H1 (cell line): ENCODE measurements around the gene GCHFR. TPM values are rescaled to one million over a fixed set of nuclear protein-coding genes. Genes with fewer than 3 reads are reported as not detected.
A peak's percentile ranks its signal among the peaks of the same experiment; 100 is the strongest.

Source experiments
- CTCF ChIA-PET: fragments of 300-600 bp; sonication (Branson Sonifier 250); formaldehyde crosslinking; loops from one replicate; lab custom pipeline; 2021; ENCODE audit not compliant: partially characterized antibody; lab: Charles Lee
- POLR2A ChIA-PET: fragments of 300-600 bp; sonication (Branson Sonifier 250); formaldehyde crosslinking; loops from one replicate; lab custom pipeline; 2021; ENCODE audit warnings: inconsistent platforms; ENCODE audit not compliant: partially characterized antibody; lab: Charles Lee
- DNase-seq, 2 experiments: peaks; one replicate each; pipeline versions ENCODE4 v3.0.0 to v3.0.0-alpha.2; 2010 to 2022; ENCODE audit warnings: low spot score in 2 of 2, low read depth in 1 of 2, mixed read lengths in 1 of 2
- FAIRE-seq: peaks from 2 replicates; lab custom pipeline; 2011; peaks lifted over from hg19 to GRCh38; lab: Jason Lieb, UNC
- H2AFZ ChIP-seq: 2 replicates; pipeline ENCODE4 v1.8.1; 2012; ENCODE audit warnings: low read length, inconsistent platforms
- H2AK5ac ChIP-seq: 2 replicates; pipeline ENCODE4 v1.6.1; 2013; ENCODE audit warnings: low read depth, low read length
- H2BK120ac ChIP-seq: replicated peaks from 2 replicates; pipeline ENCODE3; 2013; ENCODE audit warnings: low read depth, low read length, inconsistent platforms
- H2BK12ac ChIP-seq: 2 replicates; pipeline ENCODE4 v1.6.1; 2013; ENCODE audit warnings: low read depth, low read length
- H2BK15ac ChIP-seq: 2 replicates; pipeline ENCODE4 v1.6.1; 2013; ENCODE audit warnings: low read length
- H2BK20ac ChIP-seq: 2 replicates; pipeline ENCODE4 v1.6.1; 2013; ENCODE audit warnings: low read length
- H2BK5ac ChIP-seq: 2 replicates; pipeline ENCODE4 v1.6.1; 2013; ENCODE audit warnings: low read depth, low read length
- H3K14ac ChIP-seq: 2 replicates; pipeline ENCODE4 v1.6.1; 2013; ENCODE audit warnings: inconsistent platforms; ENCODE audit not compliant: insufficient read length
- H3K18ac ChIP-seq: 2 replicates; pipeline ENCODE4 v1.6.1; 2013; ENCODE audit warnings: low read length; ENCODE audit errors: extremely low read depth
- H3K23ac ChIP-seq: 2 replicates; pipeline ENCODE4 v1.6.1; 2013; ENCODE audit warnings: inconsistent platforms; ENCODE audit not compliant: insufficient read length
- H3K23me2 ChIP-seq: 2 replicates; pipeline ENCODE4 v1.6.1; 2013; ENCODE audit warnings: low read depth, low read length
- H3K27ac ChIP-seq: 2 replicates; pipeline ENCODE4 v1.6.1; 2011; ENCODE audit warnings: low read depth, low read length, inconsistent platforms
- H3K27me3 ChIP-seq, 4 experiments: replicated peaks in 1 of 4; 1 replicate in 1 of 4; 2 replicates in 3 of 4; pipeline versions ENCODE4 v1.6.1 to v1.8.1; 2011 to 2013; ENCODE audit warnings: low read length in 3 of 4, mild to moderate bottlenecking in 3 of 4, inconsistent platforms in 2 of 4, mixed read lengths in 2 of 4, moderate library complexity in 1 of 4; ENCODE audit not compliant: control insufficient read depth in 3 of 4, insufficient read depth in 3 of 4; ENCODE audit errors: extremely low read depth in 1 of 4
- H3K36me3 ChIP-seq, 4 experiments: 2 replicates each; pipeline versions ENCODE4 v1.6.1 to v1.8.1; 2011 to 2013; ENCODE audit warnings: mild to moderate bottlenecking in 4 of 4, low read length in 3 of 4, moderate library complexity in 2 of 4, control low read depth in 1 of 4, inconsistent platforms in 1 of 4; ENCODE audit not compliant: insufficient read depth in 4 of 4, control insufficient read depth in 2 of 4
- H3K4ac ChIP-seq: replicated peaks from 2 replicates; pipeline ENCODE3; 2013; ENCODE audit warnings: low read length, low read depth, mixed read lengths, inconsistent platforms; ENCODE audit not compliant: insufficient read length
- H3K4me1 ChIP-seq, 4 experiments: replicated peaks in 1 of 4; 1 replicate in 1 of 4; 2 replicates in 3 of 4; pipeline versions ENCODE4 v1.6.1 to v1.8.1; 2011 to 2013; ENCODE audit warnings: low read length in 3 of 4, inconsistent platforms in 2 of 4, mixed read lengths in 1 of 4; ENCODE audit not compliant: insufficient read depth in 4 of 4, control insufficient read depth in 3 of 4
- H3K4me2 ChIP-seq, 2 experiments: 2 replicates each; pipeline versions ENCODE4 v1.6.1 to v1.8.1; 2011 to 2013; ENCODE audit warnings: low read depth in 2 of 2, low read length in 2 of 2, control low read depth in 1 of 2, inconsistent platforms in 1 of 2, mild to moderate bottlenecking in 1 of 2; ENCODE audit not compliant: insufficient read depth in 1 of 2
- H3K4me3 ChIP-seq, 4 experiments: fragments of 200-600, 300-600 bp in 1 of 4; sonication (generic), shearing (Covaris generic), sonication (Bioruptor Twin) in 1 of 4; 2 replicates each; pipeline versions ENCODE4 v1.5.1 to v1.8.1; 2011 to 2016; ENCODE audit warnings: low read length in 4 of 4, low read depth in 3 of 4, control low read depth in 2 of 4, inconsistent platforms in 2 of 4, mild to moderate bottlenecking in 2 of 4, mixed read lengths in 1 of 4, moderate library complexity in 1 of 4; ENCODE audit not compliant: insufficient read depth in 2 of 4; ENCODE audit errors: extremely low read depth in 1 of 4
- H3K56ac ChIP-seq: replicated peaks from 2 replicates; pipeline ENCODE3; 2013; ENCODE audit warnings: low read depth, mild to moderate bottlenecking, mixed read lengths, low read length, inconsistent platforms; ENCODE audit not compliant: insufficient read length
- H3K79me1 ChIP-seq: 2 replicates; pipeline ENCODE4 v1.6.1; 2013; ENCODE audit warnings: low read depth, low read length, control low read depth
- H3K79me2 ChIP-seq, 2 experiments: 2 replicates each; pipeline versions ENCODE4 v1.6.1 to v1.8.1; 2012 to 2013; ENCODE audit warnings: low read length in 2 of 2, mild to moderate bottlenecking in 2 of 2, inconsistent platforms in 1 of 2; ENCODE audit not compliant: insufficient read depth in 2 of 2, control insufficient read depth in 1 of 2
- H3K9ac ChIP-seq, 4 experiments: replicated peaks in 1 of 4; 1 replicate in 1 of 4; 2 replicates in 3 of 4; pipeline versions ENCODE4 v1.6.1 to v1.8.1; 2011 to 2013; ENCODE audit warnings: low read depth in 3 of 4, low read length in 3 of 4, control low read depth in 2 of 4, mild to moderate bottlenecking in 2 of 4, moderate library complexity in 2 of 4, inconsistent platforms in 1 of 4; ENCODE audit errors: extremely low read depth in 1 of 4
- H3K9me3 ChIP-seq, 2 experiments: 2 replicates each; pipeline versions ENCODE4 v1.6.1 to v1.8.1; 2012 to 2013; ENCODE audit warnings: mild to moderate bottlenecking in 2 of 2, moderate library complexity in 2 of 2, control low read depth in 1 of 2, inconsistent platforms in 1 of 2, low read depth in 1 of 2, low read length in 1 of 2, mixed read lengths in 1 of 2; ENCODE audit not compliant: insufficient read depth in 2 of 2
- H4K20me1 ChIP-seq, 2 experiments: replicated peaks in 1 of 2; 2 replicates each; pipeline versions ENCODE3 to v1.8.1; 2011 to 2013; ENCODE audit warnings: inconsistent platforms in 2 of 2, low read length in 2 of 2, mild to moderate bottlenecking in 1 of 2; ENCODE audit not compliant: insufficient read depth in 2 of 2, control insufficient read depth in 1 of 2
- H4K5ac ChIP-seq: 2 replicates; pipeline ENCODE4 v1.6.1; 2013; ENCODE audit warnings: low read length, low read depth, mixed read lengths, inconsistent platforms; ENCODE audit not compliant: insufficient read length
- H4K8ac ChIP-seq: 2 replicates; pipeline ENCODE4 v1.8.0; 2013; ENCODE audit warnings: mild to moderate bottlenecking, moderate library complexity, low read length, inconsistent platforms; ENCODE audit not compliant: insufficient read depth; ENCODE audit errors: extremely low read depth
- H4K91ac ChIP-seq: replicated peaks from 2 replicates; pipeline ENCODE3; 2013; ENCODE audit warnings: low read length, mixed read lengths, inconsistent platforms; ENCODE audit not compliant: insufficient read length
- KDM5A ChIP-seq: fragments of 200-600 bp; IDR thresholded peaks from 2 replicates; pipeline ENCODE4 v1.7.1; 2012; ENCODE audit warnings: mild to moderate bottlenecking, low read length, inconsistent platforms, mixed read lengths
- SIX5 ChIP-seq: IDR thresholded peaks from 2 replicates; pipeline ENCODE4 v1.6.1; 2011; ENCODE audit warnings: mild to moderate bottlenecking, low read depth, low read length
- SRF ChIP-seq: IDR thresholded peaks from 2 replicates; pipeline ENCODE4 v1.6.1; 2011; ENCODE audit warnings: mild to moderate bottlenecking, low read depth, low read length, moderate library complexity
- TBP ChIP-seq: IDR thresholded peaks from 2 replicates; pipeline ENCODE4 v1.6.1; 2011; ENCODE audit warnings: low read depth, low read length, improper control_type of control experiment
- WGBS, 2 experiments: shearing (Covaris generic) in 1 of 2; methylation state at CpG; one replicate each; pipeline versions ENCODE4 v1.1.6 to v1.1.7; 2013 to 2015; ENCODE audit warnings: low lambda C conversion rate in 2 of 2, mixed read lengths in 2 of 2, inconsistent platforms in 1 of 2, low coverage in 1 of 2, missing lambda C conversion rate in 1 of 2; ENCODE audit not compliant: insufficient replicate concordance in 2 of 2, insufficient coverage in 1 of 2, insufficient read length in 1 of 2; ENCODE audit errors: extremely low coverage in 1 of 2, missing lambda C conversion rate in 1 of 2; 5-methylcytosine and 5-hydroxymethylcytosine counted together
- polyA plus RNA-seq, 7 experiments: library from polyadenylated mRNA; depleted of rRNA in 3 of 7; stranded (reverse) in 5 of 7; unstranded in 2 of 7; fragments of >200 nt in 5 of 7; fragments of 200-250 nt in 2 of 7; gene quantifications; 1 replicate in 5 of 7; 2 replicates in 1 of 7; 4 replicates in 1 of 7; pipeline versions ENCODE4 v1.2.1 to v1.2.3, GENCODE V29; 2011 to 2013; ENCODE audit warnings: missing spikeins in 2 of 7, mixed read lengths in 2 of 7
- total RNA-seq: library from RNA; stranded (reverse); fragmentation: NEBNext Ultra II Directional; extraction: Animal tissue kit (Norgen Biotek cat#: 25700); gene quantifications from 2 replicates; pipeline ENCODE4 v1.2.1, GENCODE V29; 2021

Gene GCHFR
- total and polyA plus RNA-seq, 2 of the 8 experiments (the other 6 are each of a cell fraction or from before 2014, with no cell fraction given) = 25.9 to 81.5 TPM

GRCh38 chr15:40766194-40766815 lies 2.4 kb downstream of the GCHFR start:
- no peak for TF ChIP-seq SRF
- TF ChIP-seq KDM5A = no peak
- TF ChIP-seq TBP = no peak
- TF ChIP-seq SIX5 = no peak
- Histone ChIP-seq H2BK12ac (peak overlapping the region; percentile 84; the same call in 1 of the 2 replicates), H3K14ac (no peak overlapping the region), H4K20me1 (peaks cover 0 to 2% of the 10 kb centered on the region in 2 experiments), H3K4me3 (no peak overlapping the region), H4K8ac (0 out of 2 replicates have a peak overlapping the region, but pooled peaks have one; percentile 4), H3K23ac (no peak overlapping the region), H3K9me3 (no peaks in the 10 kb centered on the region), H3K79me2 (no peaks in the 10 kb centered on the region), H3K56ac (no peak overlapping the region), H4K5ac (no peak overlapping the region), H3K9ac (no peak overlapping the region), H3K4me1 (peaks cover 6 to 30% (median 19%) of the 10 kb centered on the region in 4 experiments), H4K91ac (peak overlapping the region; percentile 49), H3K4me2 (peak overlapping the region; percentile 44 to 65; a peak in 2 of 4 replicates), H2BK20ac (0 out of 2 replicates have a peak overlapping the region, but pooled peaks have one; percentile 13), H3K4ac (no peak overlapping the region), H3K23me2 (peaks cover 14% of the 10 kb centered on the region; the same call in 1 of the 2 replicates), H2BK120ac (no peak overlapping the region), H2AFZ (no peak overlapping the region), H2BK15ac (no peak overlapping the region), H2BK5ac (peak overlapping the region; percentile 66; the same call in 1 of the 2 replicates), H3K79me1 (no peaks in the 10 kb centered on the region; the same call in 1 of the 2 replicates), H3K18ac (no peak overlapping the region), H3K27me3 (peaks cover 0 to 7% (median 3%) of the 10 kb centered on the region in 4 experiments; a peak in 5 of 7 replicates), H3K36me3 (no peaks in the 10 kb centered on the region), H3K27ac (no peak overlapping the region), H2AK5ac (no peak overlapping the region)
- FAIRE-seq = no peak
- WGBS, 2 experiments = 85% methylated on average over 7 of the region's 7 CpGs; no CpG with 5 or more reads in 1 of the 2 experiments
- DNase-seq = no peak
- POLR2A ChIA-PET = interaction anchor here (0.9 to 2.0 kb wide), 9 partner anchors 10 to 128 kb away, joined by 3 to 9 read pairs (median 4); partner anchors contain the start of gene SPINT1
- CTCF ChIA-PET = interaction anchor here (0.6 to 15.3 kb wide), 14 partner anchors 10 to 727 kb away, joined by 3 to 184 read pairs (median 6); partner anchors contain the start of gene VPS18
